Fibroblast of the aortic adventitia (primary cell): ENCODE data around the gene SLC22A31. TPM values are rescaled to one million over a fixed set of nuclear protein-coding genes. Genes with fewer than 3 reads are reported as not detected.

ENCODE experiments used
- DNase-seq: peaks from one replicate; pipeline ENCODE4 v3.0.0-alpha.2; 2010; ENCODE audit warnings: low read depth
- H3K4me3 ChIP-seq: 2 replicates; pipeline ENCODE4 v1.5.1; 2011; ENCODE audit warnings: low read depth, mild to moderate bottlenecking, control low read depth, low read length, moderate library complexity
- total RNA-seq: library from RNA; depleted of rRNA; stranded (reverse); fragments of >200 nt; gene quantifications from 2 replicates; pipeline ENCODE4 v1.2.3, GENCODE V29; 2012; ENCODE audit warnings: low replicate concordance
- TF ChIP-seq, protein P1 (sequence below): IDR thresholded peaks from 2 replicates; pipeline ENCODE4 v1.5.1; 2011; ENCODE audit warnings: mild to moderate bottlenecking, low read length, control low read depth, inconsistent platforms; ENCODE audit not compliant: insufficient read depth

SLC22A31 gene
- total RNA-seq, 1 donor: not detected

DNA sequence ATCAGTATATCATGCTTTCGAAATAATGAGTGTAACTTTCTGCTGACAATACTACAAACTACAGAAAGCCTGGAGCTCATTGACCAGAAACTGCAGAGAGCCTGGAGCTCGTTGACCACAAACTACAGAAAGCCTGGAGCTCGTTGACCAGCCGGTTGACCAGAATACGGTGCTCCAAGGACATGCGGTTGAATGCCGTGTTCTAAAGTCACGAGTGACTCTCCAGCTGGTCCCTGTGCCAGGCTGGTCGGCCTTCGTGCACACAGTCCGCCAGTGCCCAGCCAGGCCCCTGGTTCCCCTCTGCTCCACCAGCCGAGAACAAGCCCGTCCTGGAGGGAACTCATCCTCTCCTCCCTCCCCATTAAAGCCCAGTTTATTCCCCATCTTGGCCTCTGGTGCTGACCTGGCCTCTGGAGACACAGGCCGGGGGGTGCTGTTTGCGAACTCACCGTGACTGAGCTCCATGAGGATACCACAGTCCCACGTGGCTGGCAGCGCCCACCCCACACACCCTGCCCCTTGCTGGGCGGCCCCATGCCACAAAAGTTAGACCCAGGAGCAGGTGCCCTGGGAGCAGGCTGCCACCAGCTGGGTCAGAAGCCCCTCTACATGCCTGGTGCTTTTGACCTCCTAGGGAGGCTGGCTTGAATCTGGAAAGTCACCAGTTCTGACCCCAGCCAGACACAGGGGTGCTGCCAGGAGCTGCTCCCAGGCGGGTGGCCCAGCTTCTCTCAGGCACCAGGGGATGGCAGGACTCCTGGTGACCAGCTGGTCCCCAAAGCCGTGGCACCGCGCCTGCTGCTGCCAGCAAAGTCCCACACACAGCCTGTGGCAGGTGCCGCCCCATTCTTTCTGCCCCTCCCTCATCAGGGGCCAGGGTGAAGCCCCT, 44.2 kb downstream of the SLC22A31 start:
- TF ChIP-seq, protein P1, sequence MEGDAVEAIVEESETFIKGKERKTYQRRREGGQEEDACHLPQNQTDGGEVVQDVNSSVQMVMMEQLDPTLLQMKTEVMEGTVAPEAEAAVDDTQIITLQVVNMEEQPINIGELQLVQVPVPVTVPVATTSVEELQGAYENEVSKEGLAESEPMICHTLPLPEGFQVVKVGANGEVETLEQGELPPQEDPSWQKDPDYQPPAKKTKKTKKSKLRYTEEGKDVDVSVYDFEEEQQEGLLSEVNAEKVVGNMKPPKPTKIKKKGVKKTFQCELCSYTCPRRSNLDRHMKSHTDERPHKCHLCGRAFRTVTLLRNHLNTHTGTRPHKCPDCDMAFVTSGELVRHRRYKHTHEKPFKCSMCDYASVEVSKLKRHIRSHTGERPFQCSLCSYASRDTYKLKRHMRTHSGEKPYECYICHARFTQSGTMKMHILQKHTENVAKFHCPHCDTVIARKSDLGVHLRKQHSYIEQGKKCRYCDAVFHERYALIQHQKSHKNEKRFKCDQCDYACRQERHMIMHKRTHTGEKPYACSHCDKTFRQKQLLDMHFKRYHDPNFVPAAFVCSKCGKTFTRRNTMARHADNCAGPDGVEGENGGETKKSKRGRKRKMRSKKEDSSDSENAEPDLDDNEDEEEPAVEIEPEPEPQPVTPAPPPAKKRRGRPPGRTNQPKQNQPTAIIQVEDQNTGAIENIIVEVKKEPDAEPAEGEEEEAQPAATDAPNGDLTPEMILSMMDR: no peak
- no peak for DNase-seq
- H3K4me3 ChIP-seq: no peak overlapping the region

DNA sequence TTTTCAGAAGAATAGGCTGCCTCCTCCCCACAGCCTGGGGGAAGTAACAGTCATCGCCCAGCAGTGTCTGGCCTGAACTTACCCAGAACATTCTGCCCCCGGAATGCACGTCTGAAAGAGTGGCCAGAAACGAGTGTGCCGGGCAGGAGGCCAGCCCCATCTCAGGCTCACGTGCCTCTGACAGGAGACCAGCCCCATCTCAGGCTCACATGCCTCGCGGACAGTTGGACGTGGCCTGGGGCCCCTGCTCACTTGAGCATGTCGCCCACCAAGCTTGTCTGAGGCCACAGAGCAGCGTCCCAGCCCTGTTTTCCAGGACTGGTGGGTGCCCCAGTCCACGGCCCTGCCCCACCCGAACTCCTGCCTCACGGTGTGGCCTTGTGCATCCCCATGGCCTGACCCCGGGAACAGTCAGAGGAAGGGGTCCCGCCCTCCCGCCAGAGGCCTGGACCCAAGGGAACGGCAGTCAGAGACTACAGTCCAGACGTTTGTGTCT, 45.1 kb downstream of the SLC22A31 start:
- TF ChIP-seq, protein P1: no peak
- peak; percentile 81 for DNase-seq
- H3K4me3 ChIP-seq: no peak overlapping the region

DNA sequence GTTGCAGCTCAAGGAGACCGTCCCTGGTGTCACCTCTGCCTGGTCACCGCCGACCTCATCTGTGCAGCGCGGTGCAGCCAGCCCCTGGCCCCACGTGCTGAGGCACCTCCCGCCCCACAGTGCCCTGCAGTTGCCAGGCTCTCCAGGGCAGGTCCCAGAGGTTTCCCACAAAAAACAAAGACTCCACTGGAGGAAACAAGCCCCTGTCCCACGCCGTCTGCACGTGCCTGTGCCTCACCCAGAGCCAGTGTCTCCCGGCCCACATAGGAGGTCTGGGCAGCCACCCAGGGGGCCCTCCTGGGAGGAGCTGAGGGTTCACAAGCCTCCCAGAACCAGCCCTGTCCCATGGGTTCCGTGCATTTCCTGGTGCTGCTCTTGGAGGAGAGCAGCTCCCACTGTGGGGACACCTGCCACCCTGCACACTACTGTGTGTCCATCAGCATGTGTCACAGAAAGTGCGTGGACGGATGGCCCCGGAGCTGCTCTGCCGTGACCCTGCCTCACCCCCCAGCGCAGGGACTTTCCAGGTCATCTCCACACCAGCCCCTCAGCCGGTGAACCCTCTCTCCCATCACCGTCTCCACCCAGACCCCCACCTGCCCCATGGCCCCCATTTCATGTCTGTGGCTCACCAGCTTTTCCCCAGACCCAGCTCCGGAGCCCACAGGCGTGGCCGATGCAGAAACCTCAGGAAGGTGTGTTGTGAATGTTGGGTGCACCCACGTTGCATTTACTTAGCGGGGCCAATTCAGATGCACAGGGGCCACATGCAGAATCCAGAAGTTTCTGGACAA, 45.8 kb downstream of the SLC22A31 start:
- TF ChIP-seq, protein P1: no peak
- no peak overlapping the region for H3K4me3 ChIP-seq
- DNase-seq: no peak

DNA sequence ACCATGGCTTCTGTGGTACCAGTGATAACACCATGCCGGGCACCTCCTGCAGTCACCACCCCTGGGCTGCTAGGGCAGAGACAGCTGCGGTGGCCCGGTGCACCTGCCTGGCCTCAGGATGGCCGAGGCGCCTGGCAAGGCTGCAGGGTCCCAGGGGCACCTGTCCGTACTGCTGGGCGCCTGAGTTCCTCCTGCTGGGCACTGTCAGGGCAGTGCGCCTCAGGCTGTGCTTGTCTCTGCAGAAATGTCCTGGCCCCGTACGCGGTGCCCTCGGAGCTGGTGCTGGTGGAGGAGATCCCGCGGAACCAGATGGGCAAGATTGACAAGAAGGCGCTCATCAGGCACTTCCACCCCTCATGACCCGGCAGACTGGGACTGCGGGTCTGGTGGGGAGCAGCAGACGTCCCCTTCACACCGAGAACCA, 46.5 kb downstream of the SLC22A31 start:
- H3K4me3 ChIP-seq: no peak overlapping the region
- TF ChIP-seq, protein P1: no peak
- no peak for DNase-seq

DNA sequence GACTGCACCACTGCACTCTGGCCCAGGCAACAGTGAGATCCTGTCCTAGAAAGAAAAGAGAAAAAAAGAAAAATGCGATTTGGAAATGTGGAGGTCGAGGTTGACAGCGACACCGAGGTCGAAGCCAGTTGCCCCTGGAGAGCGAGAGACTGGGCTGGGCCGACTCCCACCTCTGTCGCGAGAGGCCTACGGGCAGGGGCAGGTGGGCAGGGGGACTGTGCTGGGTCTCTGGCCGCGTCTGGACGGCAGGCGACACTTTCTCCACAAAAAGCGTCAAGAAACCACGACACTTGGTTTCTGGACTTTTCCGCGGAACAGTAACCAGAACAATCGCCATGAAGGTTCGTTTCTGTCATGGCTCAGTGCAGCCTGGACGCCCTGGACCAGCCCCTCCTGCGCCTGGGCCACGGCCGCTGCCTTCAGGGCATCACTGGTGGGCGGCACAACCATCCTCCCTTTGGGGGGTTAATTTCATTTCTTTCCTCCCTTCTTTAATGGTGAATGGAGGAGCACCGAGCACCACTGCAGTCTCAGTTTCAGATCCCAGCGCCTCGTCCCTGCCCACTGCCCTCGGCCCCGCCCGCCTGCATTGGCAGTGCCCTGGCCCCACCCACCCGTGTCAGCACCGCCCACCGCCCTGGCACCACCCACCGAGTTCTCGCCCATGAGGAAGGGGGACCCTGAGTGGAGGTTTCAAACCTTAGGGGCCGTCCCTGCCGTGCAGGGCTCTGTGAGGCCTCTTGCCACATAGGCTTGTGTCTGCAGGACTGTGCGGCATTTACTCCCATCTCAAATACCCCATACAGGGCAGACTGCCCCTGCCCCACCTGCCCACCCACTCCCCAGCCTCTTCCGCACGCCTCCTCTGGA, 47.3 kb downstream of the SLC22A31 start:
- TF ChIP-seq, protein P1: no peak
- H3K4me3 ChIP-seq: no peak overlapping the region
- DNase-seq: no peak

DNA sequence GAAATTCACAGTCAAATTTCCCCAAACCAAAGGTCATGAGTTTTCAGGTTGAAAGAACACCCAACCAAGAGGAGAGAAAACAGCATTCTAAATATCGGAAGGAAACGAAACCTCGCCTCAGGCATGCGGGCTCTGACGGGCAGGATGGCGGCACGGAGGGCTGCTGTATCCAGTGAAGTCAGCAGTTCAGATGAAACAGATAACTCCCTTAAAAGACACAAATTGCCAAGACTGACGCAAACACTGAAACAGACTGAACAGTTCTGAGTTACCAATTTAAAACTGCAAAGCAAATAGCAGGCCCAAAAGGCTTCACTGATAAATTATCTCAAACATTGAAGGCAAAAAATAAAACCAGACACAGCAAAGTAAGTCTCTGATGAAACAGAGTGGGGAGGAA, 49.4 kb downstream of the SLC22A31 start:
- DNase-seq: no peak
- no peak overlapping the region for H3K4me3 ChIP-seq
- TF ChIP-seq, protein P1: no peak
